Measurements from ENCODE around the gene TRIM46.

DNA sequence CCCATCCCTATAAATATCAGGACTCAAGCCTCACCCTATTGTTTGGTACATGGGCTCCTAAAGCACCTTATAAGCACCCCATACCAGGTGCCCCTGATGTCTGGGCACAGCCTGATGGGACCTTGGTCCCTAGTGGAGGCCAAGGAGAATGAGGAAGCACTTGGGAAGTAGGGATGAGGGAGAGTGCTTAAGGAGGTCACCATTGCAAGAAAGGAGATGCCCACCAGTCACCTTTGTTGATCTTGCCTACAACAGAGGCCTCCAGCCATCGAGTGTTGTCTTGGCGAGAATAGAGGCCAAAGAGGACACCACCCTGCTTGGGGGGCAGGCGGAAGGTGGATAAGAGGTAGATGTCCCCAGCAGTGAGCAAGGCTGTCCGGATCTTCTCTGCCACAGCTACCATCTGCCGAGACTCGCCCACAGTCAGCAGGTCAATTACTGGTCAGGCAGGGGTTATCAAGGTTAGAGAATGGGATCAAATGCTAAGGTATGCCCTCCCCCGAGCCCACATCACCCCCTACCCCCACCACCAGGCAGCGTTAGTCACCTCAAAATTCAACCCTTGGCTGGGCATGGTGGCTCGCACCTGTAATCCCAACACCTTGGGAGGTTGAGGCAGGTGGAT is 32.4 kb downstream of the TRIM46 start:
- TF ChIP-seq, protein P1, sequence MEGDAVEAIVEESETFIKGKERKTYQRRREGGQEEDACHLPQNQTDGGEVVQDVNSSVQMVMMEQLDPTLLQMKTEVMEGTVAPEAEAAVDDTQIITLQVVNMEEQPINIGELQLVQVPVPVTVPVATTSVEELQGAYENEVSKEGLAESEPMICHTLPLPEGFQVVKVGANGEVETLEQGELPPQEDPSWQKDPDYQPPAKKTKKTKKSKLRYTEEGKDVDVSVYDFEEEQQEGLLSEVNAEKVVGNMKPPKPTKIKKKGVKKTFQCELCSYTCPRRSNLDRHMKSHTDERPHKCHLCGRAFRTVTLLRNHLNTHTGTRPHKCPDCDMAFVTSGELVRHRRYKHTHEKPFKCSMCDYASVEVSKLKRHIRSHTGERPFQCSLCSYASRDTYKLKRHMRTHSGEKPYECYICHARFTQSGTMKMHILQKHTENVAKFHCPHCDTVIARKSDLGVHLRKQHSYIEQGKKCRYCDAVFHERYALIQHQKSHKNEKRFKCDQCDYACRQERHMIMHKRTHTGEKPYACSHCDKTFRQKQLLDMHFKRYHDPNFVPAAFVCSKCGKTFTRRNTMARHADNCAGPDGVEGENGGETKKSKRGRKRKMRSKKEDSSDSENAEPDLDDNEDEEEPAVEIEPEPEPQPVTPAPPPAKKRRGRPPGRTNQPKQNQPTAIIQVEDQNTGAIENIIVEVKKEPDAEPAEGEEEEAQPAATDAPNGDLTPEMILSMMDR (conservative IDR thresholded peaks at IDR 0.05; ENCODE audit: low read depth in 2 of 2) = no peak
- TF ChIP-seq REST (IDR thresholded peaks at IDR 0.05; ENCODE audit: unreplicated experiment) (no peak), EZH2phosphoT487 (IDR thresholded peaks at IDR 0.05; ENCODE audit: unreplicated experiment) (no peak), POLR2AphosphoS5 (IDR thresholded peaks at IDR 0.05; ENCODE audit: low read depth) (peak; percentile 60; the same call in 1 of the 2 replicates), JUNB (IDR thresholded peaks at IDR 0.05; ENCODE audit: unreplicated experiment) (no peak), EZH2 (IDR thresholded peaks at IDR 0.05; ENCODE audit: low read depth, unreplicated experiment) (no peak), CREB1 (CRISPR knock-in tag; IDR thresholded peaks at IDR 0.05; ENCODE audit: low read depth) (no peak), ZNF331 (CRISPR knock-in tag; IDR thresholded peaks at IDR 0.05; ENCODE audit: low read depth) (no peak), ZNF114 (CRISPR knock-in tag; IDR thresholded peaks at IDR 0.05) (no peak), NANOG (IDR thresholded peaks at IDR 0.05; ENCODE audit: borderline replicate concordance) (no peak), ZNF462 (CRISPR knock-in tag; IDR thresholded peaks at IDR 0.05) (peak; percentile 51; the same call in 1 of the 2 replicates)

Data from GM23338 (cell line).